Omental fat pad (tissue), 4 donors: ENCODE measurements around the gene RCSD1. TPM values are rescaled to one million over a fixed set of nuclear protein-coding genes. Genes with fewer than 3 reads are reported as not detected.

Experiments
- ATAC-seq: fragments of 150-250 bp; one replicate; pipeline ENCODE4 v1.9.1; 2016; ENCODE audit warnings: mild to moderate bottlenecking, moderate library complexity; ENCODE audit not compliant: low FRiP score
- DNase-seq: peaks from one replicate; pipeline ENCODE4 v3.0.0-alpha.2; 2019; ENCODE audit warnings: low spot score
- CTCF ChIP-seq, 3 donors: fragments of 450-650 bp; IDR thresholded peaks; one replicate each; pipeline ENCODE4 v1.5.1; 2016 to 2017; ENCODE audit warnings: antibody characterized with exemption in 3 of 3, mild to moderate bottlenecking in 3 of 3, moderate library complexity in 2 of 3
- total RNA-seq, 4 donors: library from RNA; depleted of rRNA; stranded (reverse); fragments of >200 nt; gene quantifications; one replicate each; pipeline ENCODE4 v1.1.0, GENCODE V29; 2016

Gene RCSD1
- total RNA-seq, 4 donors from 2014 or later, result 11.3 to 37.5 (median 16.2) TPM

- DNase-seq (no peak), ATAC-seq (no peak)
- no peak for TF ChIP-seq CTCF (IDR thresholded peaks at IDR 0.05)
These were observed 44.1 kb downstream of the RCSD1 start for GRCh38 chr1:167674156-167674555.

GRCh38 chr1:167675440-167675839 lies 45.4 kb downstream of the RCSD1 start:
- ATAC-seq, result no peak
- DNase-seq, result no peak
- TF ChIP-seq CTCF (IDR thresholded peaks at IDR 0.05), result no peak

GRCh38 chr1:167676205-167676915 lies 46.3 kb downstream of the RCSD1 start:
- DNase-seq, result no peak
- ATAC-seq, result no peak
- no peak for TF ChIP-seq CTCF (IDR thresholded peaks at IDR 0.05)

GRCh38 chr1:167676916-167677848 lies 47.1 kb downstream of the RCSD1 start:
- TF ChIP-seq CTCF (IDR thresholded peaks at IDR 0.05), result no peak
- ATAC-seq (no peak), DNase-seq (no peak)

GRCh38 chr1:167678422-167678821 lies 48.4 kb downstream of the RCSD1 start:
- DNase-seq (no peak), ATAC-seq (no peak)
- TF ChIP-seq CTCF (IDR thresholded peaks at IDR 0.05), result no peak

GRCh38 chr1:167678838-167679237 lies 48.8 kb downstream of the RCSD1 start:
- no peak for TF ChIP-seq CTCF (IDR thresholded peaks at IDR 0.05)
- DNase-seq, result no peak
- no peak for ATAC-seq
